DMS 273 (cell line): ENCODE data around the gene CGN.

ENCODE experiments used
- DNase-seq: peaks from one replicate; lab custom pipeline; 2025; ENCODE audit not compliant: unreplicated experiment; lab: John Stamatoyannopoulos, UW

The CGN gene

GRCh38 chr1:151585622-151586021 is 74.4 kb downstream of the CGN start:
- DNase-seq = no peak
